Tibial nerve (tissue), 4 donors: Measurements from ENCODE around the gene LCN1. TPM values are rescaled to one million over a fixed set of nuclear protein-coding genes. Genes with fewer than 3 reads are reported as not detected.

Source experiments
- DNase-seq, 2 donors: peaks; one replicate each; pipeline ENCODE4 v3.0.0-alpha.2; 2019; ENCODE audit warnings: low spot score in 2 of 2
- H3K27ac ChIP-seq, 4 donors: fragments of 200-600 bp; sonication (generic) in 3 of 4; one replicate each; pipeline ENCODE4 v1.5.1; 2017 to 2019; ENCODE audit warnings: mild to moderate bottlenecking in 1 of 4
- H3K27me3 ChIP-seq, 2 donors: fragments of 200-600 bp; sonication (generic) in 1 of 2; one replicate each; pipeline versions ENCODE4 v1.5.1 to v1.6.0; 2017 to 2019
- H3K36me3 ChIP-seq, 3 donors: fragments of 200-600 bp; sonication (generic); one replicate each; pipeline ENCODE4 v1.5.1; 2018 to 2019
- H3K4me1 ChIP-seq, 4 donors: fragments of 200-600 bp; sonication (generic) in 3 of 4; one replicate each; pipeline ENCODE4 v1.5.1; 2017 to 2019
- H3K4me3 ChIP-seq, 4 donors: fragments of 200-600 bp; sonication (generic) in 3 of 4; one replicate each; pipeline ENCODE4 v1.5.1; 2017 to 2019; ENCODE audit warnings: mild to moderate bottlenecking in 1 of 4, moderate library complexity in 1 of 4
- H3K9me3 ChIP-seq, 4 donors: fragments of 200-600 bp; sonication (generic) in 3 of 4; one replicate each; pipeline ENCODE4 v1.5.1; 2017 to 2019
- CTCF ChIP-seq, 5 experiments: fragments of 200-600 bp in 3 of 5; fragments of 450-650 bp in 2 of 5; sonication (generic) in 3 of 5; IDR thresholded peaks; one replicate each; pipeline ENCODE4 v1.5.1; 2016 to 2019; ENCODE audit warnings: antibody characterized with exemption in 5 of 5, mild to moderate bottlenecking in 3 of 5, moderate library complexity in 2 of 5
- EP300 ChIP-seq, 2 donors: sonication (generic); formaldehyde crosslinking; IDR thresholded peaks; one replicate each; pipeline ENCODE4 v1.6.1; 2017; ENCODE audit warnings: antibody characterized with exemption in 2 of 2, mild to moderate bottlenecking in 1 of 2
- POLR2A ChIP-seq, 2 donors: fragments of 450-650 bp; IDR thresholded peaks; one replicate each; pipeline ENCODE4 v1.6.1; 2017; ENCODE audit warnings: antibody characterized with exemption in 2 of 2, mild to moderate bottlenecking in 2 of 2, moderate library complexity in 2 of 2
- WGBS, 2 donors: methylation state at CpG; one replicate each; pipeline ENCODE4 v1.1.5; 2018; 5-methylcytosine and 5-hydroxymethylcytosine counted together
- total RNA-seq, 4 donors: library from RNA; depleted of rRNA; stranded (reverse); fragments of >200 nt; gene quantifications; one replicate each; pipeline ENCODE4 v1.1.0, GENCODE V29; 2016

LCN1 gene
- total RNA-seq, 4 donors from 2014 or later = not detected

GRCh38 chr9:135507104-135508035 lies 13.9 kb upstream of the LCN1 start:
- Histone ChIP-seq H3K4me1 (peaks cover 0 to 13% (median under 1%) of the 10 kb centered on the region in 4 donors), H3K9me3 (peaks cover 0 to 25% (median 0%) of the 10 kb centered on the region in 4 donors), H3K4me3 (no peak overlapping the region), H3K27ac (no peak overlapping the region), H3K27me3 (no peaks in the 10 kb centered on the region), H3K36me3 (peaks cover 0 to 34% (median 9%) of the 10 kb centered on the region in 3 donors)
- 85 to 88% methylated on average over 18 to 23 of the region's 23 CpGs for WGBS, 2 donors
- TF ChIP-seq EP300 (IDR thresholded peaks at IDR 0.05) = no peak
- no peak for TF ChIP-seq CTCF (IDR thresholded peaks at IDR 0.05)
- no peak for TF ChIP-seq POLR2A (IDR thresholded peaks at IDR 0.05)
- DNase-seq = no peak

DNA sequence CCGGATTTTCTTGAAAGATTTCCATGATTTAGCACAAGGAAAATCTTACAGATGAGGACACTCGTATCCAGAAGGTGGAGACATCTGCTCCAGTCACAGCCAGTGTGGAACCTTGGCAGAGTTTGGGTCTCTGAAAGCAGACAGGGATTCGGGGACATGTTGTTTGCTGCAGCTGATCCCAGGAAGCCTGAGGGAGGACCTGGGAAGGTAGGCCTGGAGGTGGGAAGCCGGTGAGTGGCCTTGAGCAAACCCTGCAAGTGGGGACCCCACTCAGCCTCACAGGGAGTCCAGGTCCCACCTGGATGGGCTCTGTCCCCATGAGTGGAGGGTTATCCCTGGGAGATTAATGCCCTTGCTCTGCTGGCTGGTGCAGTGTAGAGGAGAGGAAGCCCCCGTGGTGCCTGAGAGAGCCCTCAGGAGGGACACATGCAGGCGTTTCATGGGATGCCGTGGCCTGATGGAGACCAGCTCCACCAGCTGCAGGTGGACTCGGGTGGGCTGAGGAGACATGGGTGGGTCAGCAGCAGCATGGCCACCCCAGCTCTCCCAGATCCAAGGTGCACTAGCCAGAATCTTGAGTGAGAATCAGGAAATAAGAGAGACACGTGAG lies 12.9 kb upstream of the LCN1 start:
- WGBS, 2 donors = 90 to 93% methylated on average over 9 of the region's 9 CpGs
- Histone ChIP-seq H3K4me3 (no peak overlapping the region), H3K27ac (no peak overlapping the region), H3K9me3 (peaks cover 0 to 25% (median 0%) of the 10 kb centered on the region in 4 donors), H3K27me3 (no peaks in the 10 kb centered on the region), H3K36me3 (peaks cover 0 to 25% (median 9%) of the 10 kb centered on the region in 3 donors), H3K4me1 (peaks cover 0 to 5% (median 0%) of the 10 kb centered on the region in 4 donors)
- no peak for DNase-seq
- TF ChIP-seq EP300 (IDR thresholded peaks at IDR 0.05) (no peak), POLR2A (IDR thresholded peaks at IDR 0.05) (no peak), CTCF (IDR thresholded peaks at IDR 0.05) (no peak)

GRCh38 chr9:135509458-135509857 lies 11.8 kb upstream of the LCN1 start:
- no peak for DNase-seq
- Histone ChIP-seq H3K9me3 (peaks cover 0 to 25% (median 0%) of the 10 kb centered on the region in 4 donors), H3K4me1 (peaks cover 0 to 2% (median 0%) of the 10 kb centered on the region in 4 donors), H3K36me3 (peaks cover 0 to 14% (median under 1%) of the 10 kb centered on the region in 3 donors), H3K4me3 (no peak overlapping the region), H3K27me3 (no peaks in the 10 kb centered on the region), H3K27ac (no peak overlapping the region)
- TF ChIP-seq CTCF (IDR thresholded peaks at IDR 0.05) (no peak), EP300 (IDR thresholded peaks at IDR 0.05) (no peak), POLR2A (IDR thresholded peaks at IDR 0.05) (no peak)
- 85 to 91% methylated on average over 2 of the region's 2 CpGs for WGBS, 2 donors

GRCh38 chr9:135512241-135512603 lies 9.0 kb upstream of the LCN1 start:
- no peak overlapping the region for H3K4me3 ChIP-seq
- H3K4me1 ChIP-seq = no peaks in the 10 kb centered on the region
- TF ChIP-seq POLR2A (IDR thresholded peaks at IDR 0.05) (no peak), CTCF (IDR thresholded peaks at IDR 0.05) (no peak), EP300 (IDR thresholded peaks at IDR 0.05) (no peak)
- no peak for DNase-seq
- peaks cover 0 to 1% of the 10 kb centered on the region in 2 donors for H3K27me3 ChIP-seq
- peaks cover 0 to 25% (median 0%) of the 10 kb centered on the region in 4 donors for H3K9me3 ChIP-seq
- no peaks in the 10 kb centered on the region for H3K36me3 ChIP-seq
- H3K27ac ChIP-seq = no peak overlapping the region
- 77 to 79% methylated on average over 10 of the region's 10 CpGs for WGBS, 2 donors

GRCh38 chr9:135512904-135513303 lies 8.3 kb upstream of the LCN1 start:
- H3K27me3 ChIP-seq = peaks cover 0 to 6% of the 10 kb centered on the region in 2 donors
- H3K4me3 ChIP-seq = no peak overlapping the region
- TF ChIP-seq CTCF (IDR thresholded peaks at IDR 0.05) = no peak
- no peak for TF ChIP-seq EP300 (IDR thresholded peaks at IDR 0.05)
- TF ChIP-seq POLR2A (IDR thresholded peaks at IDR 0.05) = no peak
- no peak overlapping the region for H3K27ac ChIP-seq
- 59 to 65% methylated on average over 7 of the region's 7 CpGs for WGBS, 2 donors
- H3K4me1 ChIP-seq = no peaks in the 10 kb centered on the region
- no peaks in the 10 kb centered on the region for H3K36me3 ChIP-seq
- H3K9me3 ChIP-seq = peaks cover 0 to 22% (median 0%) of the 10 kb centered on the region in 4 donors
- DNase-seq = no peak
